HG03139 (cell line): Measurements from ENCODE around the gene FAAP100.
"Not testable (repeated sequence)": the region's sequence is repeated elsewhere in the genome, so short reads cannot be mapped to it uniquely, and the experiment has no call there.

ENCODE experiments used
- ATAC-seq: cut with Tn5 transposase; IDR thresholded peaks from one replicate; pipeline ENCODE4 v1.9.1; 2021; ENCODE audit not compliant: unreplicated experiment

The FAAP100 gene

DNA sequence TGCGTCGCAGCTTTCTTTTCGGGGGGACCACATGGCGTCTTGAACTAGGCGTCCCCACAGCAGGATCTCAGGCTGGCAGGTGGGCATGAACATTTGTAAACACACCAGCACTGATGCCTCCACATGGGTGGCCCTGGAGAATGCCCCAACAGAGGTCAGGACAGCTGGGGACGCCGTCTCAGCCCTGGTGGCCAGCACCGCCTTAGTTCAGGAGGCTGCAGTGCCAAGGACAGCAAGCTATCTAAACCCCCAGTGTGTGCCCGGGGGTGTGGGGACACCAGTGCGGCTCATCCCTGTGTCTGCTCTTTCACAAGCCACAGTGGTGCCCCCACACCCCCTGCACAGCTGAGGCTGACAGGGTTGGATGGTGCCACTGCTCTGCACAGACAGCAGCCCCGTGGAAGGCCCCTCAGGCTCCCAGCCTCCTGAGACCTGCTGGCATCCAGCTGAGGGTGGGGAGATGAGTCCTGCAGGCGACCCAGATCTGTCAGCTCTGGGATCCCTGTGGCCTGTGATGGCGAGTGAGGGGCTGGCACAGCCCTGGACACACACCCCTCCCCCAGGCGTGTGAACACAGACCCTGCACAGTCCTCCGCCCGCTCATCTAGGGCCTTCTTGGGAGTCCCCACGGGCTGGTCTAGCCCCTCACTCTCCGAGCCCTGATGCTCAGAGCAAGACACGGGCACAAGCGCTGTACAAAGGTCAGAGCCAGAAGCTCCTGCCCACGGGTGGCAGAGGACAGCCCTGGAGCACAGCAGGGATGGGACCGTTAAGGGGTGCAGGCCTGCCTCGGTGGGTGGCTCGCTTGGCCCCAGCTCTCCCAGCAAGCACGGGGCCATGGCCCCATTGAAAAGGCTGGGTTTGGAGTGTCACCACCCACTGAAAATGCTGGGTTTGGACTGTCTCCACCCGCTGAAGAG, 13.2 kb downstream of the FAAP100 start:
- no peak for ATAC-seq

DNA sequence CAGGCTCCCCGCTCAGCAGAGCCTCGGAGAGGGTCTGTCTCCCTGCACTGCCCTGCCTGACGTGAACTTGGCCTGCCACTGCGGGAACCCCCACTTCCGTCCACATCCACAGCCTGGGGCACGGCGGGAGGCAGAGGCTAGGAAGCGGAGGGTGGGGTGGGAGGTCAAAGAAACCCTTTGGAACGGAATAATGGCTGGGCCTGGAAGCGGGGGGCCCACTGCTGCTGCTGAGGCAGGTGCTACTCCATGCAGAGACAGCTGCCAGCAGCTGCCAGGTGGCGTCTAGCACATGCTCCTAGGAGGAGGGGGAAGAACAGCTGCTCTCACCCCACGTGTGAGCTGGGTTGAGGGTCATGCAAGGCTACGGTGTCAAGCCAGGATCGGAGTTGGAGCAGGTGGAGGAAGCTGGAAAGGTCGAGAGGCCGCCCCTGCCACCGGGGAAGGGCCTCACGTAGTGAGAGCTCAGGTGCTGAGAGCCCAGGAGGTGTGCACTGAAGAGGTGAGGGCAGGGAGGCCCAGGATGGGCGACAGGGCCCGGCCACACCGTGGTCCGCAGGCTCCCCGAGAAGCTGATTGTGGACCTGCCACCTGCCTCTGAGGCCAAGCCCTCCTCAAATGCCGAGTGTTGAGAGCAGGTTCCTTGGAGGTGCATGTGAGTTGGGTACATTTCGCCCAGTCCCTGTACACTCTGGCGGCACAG, 14.1 kb downstream of the FAAP100 start:
- no peak for ATAC-seq

GRCh38 chr17:81537343-81537855, 14.8 kb downstream of the FAAP100 start:
- no peak for ATAC-seq

DNA sequence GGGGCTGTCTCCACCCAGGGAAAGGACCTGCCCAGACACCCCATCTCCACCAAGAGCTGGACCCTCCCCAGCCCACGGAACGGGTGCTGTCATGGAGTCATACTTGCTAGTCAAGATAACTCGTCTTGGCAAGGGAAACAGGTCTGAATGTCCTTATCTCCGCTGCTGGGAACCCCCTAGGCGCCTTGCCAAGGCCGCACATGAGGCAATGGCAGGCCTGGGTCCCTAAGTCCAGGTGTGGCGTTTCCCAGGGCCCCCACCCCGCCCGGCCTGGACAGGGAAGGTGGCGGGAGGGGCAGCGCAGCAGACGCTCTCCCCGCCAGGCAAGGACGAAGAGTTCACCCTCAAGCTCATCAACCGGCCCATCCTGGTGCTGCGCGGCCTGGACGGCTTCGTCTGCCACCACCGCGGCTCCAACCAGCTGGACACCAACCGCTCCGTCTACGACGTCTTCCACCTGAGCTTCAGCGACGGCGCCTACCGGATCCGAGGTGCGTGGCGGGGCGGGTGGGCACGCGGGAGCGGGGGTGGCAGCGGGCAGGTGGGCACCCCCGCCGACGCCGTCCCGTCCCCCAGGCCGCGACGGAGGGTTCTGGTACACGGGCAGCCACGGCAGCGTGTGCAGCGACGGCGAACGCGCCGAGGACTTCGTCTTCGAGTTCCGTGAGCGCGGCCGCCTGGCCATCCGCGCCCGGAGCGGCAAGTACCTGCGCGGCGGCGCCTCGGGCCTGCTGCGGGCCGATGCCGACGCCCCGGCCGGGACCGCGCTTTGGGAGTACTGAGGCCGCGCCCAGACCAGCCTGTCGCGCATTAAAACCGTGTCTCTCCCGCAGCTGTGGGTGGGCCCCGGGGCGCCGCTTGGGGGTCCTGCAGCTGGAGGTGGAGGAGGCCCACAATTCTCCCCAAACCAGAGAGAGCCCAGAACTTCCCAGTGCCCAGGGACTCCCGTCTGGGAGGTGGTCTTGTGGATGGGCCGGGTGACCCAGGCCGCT, 15.6 kb downstream of the FAAP100 start:
- no peak for ATAC-seq

DNA sequence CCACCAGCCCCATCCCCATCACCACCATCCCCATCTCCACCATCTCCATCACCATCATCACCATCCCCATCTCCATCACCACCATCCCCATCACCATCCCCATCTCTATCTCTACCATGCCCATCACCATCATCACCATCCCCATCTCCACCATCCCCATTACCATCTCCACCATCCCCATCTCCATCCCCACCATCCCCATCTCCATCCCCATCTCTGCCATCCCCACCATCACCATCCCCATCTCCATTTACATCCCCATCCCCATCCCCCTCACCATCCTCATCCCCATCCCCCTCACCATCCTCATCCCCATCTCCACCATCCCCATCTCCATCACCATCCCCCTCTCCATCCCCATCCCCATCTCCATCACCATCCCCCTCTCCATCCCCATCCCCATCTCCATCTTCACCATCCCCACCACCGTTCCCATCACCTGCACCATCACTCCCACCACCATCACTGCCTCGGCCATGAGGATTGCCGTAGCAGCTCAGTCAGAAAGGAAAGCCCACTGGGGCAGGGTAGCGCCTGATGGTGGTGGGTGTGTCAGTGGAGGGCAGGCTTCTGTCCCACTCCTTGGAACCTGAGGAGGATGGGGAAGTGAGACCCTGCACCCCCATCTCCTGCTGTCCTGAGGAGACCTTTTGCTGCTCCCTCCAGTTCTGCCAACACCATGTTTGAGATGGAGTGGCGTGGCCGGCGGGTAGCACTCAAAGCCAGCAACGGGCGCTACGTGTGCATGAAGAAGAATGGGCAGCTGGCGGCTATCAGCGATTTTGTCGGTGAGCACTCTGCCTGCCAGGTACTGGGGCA, 16.5 kb downstream of the FAAP100 start:
- ATAC-seq, result no peak

DNA sequence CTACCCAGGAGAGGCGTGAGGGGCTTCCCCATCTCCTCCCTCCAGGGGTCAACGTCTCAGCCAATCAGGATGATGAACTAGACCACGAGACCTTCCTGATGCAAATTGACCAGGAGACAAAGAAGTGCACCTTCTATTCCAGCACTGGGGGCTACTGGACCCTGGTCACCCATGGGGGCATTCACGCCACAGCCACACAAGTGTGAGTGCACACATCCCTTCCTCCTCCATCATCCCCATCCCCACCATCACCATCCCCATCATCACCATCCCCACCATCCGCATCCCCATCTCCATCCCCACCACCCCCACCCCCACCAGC, 17.2 kb downstream of the FAAP100 start:
- ATAC-seq, result no peak

- no peak for ATAC-seq
These were observed 17.8 kb downstream of the FAAP100 start for GRCh38 chr17:81534157-81535006.

DNA sequence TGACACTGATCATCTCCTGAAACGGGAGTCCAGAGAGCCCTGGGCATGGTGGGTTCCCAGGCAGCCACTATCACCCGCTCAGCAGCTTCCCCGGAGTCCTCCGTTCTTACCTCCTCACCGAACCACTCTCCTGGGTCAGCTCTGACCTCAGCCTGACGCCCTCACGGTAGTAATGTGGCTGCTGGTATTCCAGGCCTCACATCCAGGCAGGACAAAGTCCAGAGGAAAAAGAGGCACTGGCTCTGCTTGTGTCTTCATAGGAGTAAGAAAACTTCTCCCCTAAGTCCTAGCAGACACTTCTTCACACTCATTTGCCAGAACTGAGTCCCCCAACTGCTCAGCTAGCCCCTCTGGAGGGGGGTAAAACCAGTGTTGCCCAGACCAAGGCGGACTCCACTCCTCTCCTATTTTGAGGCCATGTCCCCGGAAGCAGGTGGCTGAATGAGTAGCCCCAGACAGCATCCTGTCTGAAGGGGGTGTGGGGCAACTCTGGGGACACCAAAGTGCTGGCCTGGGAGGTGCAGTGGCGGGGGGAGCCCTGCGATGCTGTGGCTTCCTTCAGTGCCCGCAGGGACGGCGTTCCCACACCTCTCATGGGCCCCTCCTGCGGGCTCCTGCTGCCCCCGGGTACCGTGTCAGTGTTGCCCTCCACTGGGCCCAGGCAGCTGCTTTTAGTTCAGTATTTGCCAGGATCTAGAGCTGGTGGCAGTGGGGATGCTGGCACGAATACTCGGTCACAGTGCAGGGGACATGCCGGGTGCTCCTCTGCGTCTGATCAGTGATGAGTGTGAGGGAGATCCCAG, 18.6 kb downstream of the FAAP100 start:
- ATAC-seq, result no peak

GRCh38 chr17:81532490-81533287, 19.5 kb downstream of the FAAP100 start:
- ATAC-seq, result no peak

DNA sequence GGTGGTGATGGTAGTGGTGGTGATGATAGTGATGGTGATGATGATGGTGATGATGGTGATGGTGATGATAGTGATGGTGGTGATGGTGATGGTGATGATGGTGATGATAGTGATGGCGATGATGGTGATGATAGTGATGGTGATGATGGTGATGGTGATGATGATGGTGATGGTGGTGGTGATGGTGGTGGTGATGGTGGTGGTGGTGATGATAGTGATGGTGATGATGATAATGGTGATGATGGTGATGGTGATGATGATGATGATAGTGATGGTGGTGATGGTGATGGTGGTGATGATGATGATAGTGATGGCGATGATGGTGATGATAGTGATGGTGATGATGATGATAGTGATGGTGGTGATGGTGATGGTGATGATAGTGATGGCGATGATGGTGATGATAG, 20.2 kb downstream of the FAAP100 start:
- ATAC-seq, result not testable (repeated sequence)

GRCh38 chr17:81531013-81531412, 21.1 kb downstream of the FAAP100 start:
- ATAC-seq, result not testable (repeated sequence)

DNA sequence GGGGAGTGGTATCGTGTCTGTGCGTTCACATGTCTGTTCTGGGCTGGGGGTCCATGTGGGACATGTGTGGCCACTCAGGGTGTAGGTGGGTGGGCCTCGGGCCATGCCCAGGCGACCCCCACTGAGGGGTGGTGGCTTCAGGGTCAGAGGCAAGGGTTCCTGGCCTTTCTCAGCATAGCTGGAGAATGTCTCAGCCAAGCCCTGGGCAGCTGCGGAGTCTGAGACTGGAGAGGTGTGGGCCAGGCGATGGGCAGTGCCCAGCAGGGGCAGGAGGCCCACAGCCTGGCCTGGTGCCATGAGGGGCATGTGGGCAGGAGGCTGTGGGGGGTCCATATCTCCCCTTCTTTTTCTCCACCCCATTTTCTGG, 22.7 kb downstream of the FAAP100 start:
- no peak for ATAC-seq

GRCh38 chr17:81528651-81529436, 23.3 kb downstream of the FAAP100 start:
- ATAC-seq, result no peak

DNA sequence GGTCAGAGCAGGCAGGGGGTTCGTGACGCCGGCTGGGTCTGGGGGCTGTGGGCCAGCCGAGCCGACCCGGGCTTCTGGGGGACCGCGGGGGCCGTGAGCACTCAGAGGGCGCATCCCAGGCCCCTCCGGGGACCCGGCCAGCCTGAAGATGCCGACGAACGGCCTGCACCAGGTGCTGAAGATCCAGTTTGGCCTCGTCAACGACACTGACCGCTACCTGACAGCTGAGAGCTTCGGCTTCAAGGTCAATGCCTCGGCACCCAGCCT, 23.8 kb downstream of the FAAP100 start:
- ATAC-seq, result no peak

DNA sequence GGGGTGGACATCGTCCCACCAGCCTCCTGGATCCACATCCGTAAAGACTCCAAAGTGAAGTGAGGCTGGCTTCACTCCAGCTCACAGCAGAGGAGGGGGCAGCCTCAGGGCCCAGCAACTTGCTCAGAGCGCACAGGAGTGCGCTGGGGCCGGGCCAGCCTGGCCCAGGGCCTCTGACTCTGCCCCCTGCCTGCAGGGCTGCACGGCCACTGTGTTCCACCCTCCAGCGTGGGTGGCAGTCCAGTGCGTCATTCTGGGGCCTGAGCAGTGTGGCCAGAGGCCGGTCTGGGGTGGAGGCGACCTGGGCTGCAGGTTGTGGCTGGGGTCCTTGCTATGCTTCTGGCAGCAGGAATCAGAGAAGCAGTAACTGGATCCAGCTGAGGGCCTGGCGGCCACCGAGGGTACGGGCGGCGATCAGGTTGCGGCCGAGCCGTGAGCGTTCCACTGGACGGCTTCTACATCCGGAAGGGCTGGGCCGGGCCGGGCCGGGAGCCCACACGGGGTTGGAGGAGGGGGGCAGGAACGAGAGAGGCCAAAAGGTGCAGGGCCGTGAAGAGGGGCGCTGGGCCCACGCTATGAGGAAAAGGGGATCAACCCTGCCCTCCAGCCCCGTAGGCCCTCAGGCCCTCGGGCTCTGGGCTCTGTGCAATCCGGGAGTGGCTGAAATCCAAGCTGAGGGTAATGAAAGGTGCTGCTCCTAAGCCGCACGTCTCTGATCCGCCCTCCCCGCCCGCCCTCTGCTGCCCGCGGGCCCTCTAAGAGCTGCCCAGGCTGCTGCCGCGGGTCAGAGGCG, 24.4 kb downstream of the FAAP100 start, which contains the start of gene FSCN2:
Gene FSCN2, plus strand, starts transcription at position 787 of the 793 bp plus-strand sequence. CDS start 155 bp downstream, outside the sequence.
- no peak for ATAC-seq
